MG63 (cell line): ENCODE measurements around the gene RNLS. TPM values are rescaled to one million over a fixed set of nuclear protein-coding genes. Genes with fewer than 3 reads are reported as not detected.

Experiments used
- DNase-seq: peaks from one replicate; pipeline ENCODE4 v3.0.0-alpha.2; 2020
- H3K27me3 ChIP-seq: fragments of 250-450 bp; sonication (Bioruptor Pico); 2 replicates; pipeline ENCODE4 v1.5.1; 2020; ENCODE audit warnings: mild to moderate bottlenecking, moderate library complexity
- H3K36me3 ChIP-seq: fragments of 250-450 bp; sonication (Bioruptor Pico); 2 replicates; pipeline ENCODE4 v1.5.1; 2020; ENCODE audit warnings: mild to moderate bottlenecking, moderate library complexity
- H3K4me3 ChIP-seq: fragments of 250-450 bp; sonication (Bioruptor Pico); 2 replicates; pipeline ENCODE4 v1.5.1; 2020; ENCODE audit warnings: mild to moderate bottlenecking, moderate library complexity
- H3K9me3 ChIP-seq: fragments of 250-450 bp; sonication (Bioruptor Pico); 2 replicates; pipeline ENCODE4 v1.5.1; 2020; ENCODE audit warnings: mild to moderate bottlenecking, moderate library complexity
- total RNA-seq: library from RNA; depleted of rRNA; stranded (reverse); fragments of >200 nt; shearing (Covaris generic); gene quantifications from 2 replicates; pipeline ENCODE4 v1.2.3, GENCODE V29; 2014; ENCODE audit warnings: low replicate concordance

RNLS gene
- total RNA-seq, 1 experiment from 2014 or later = 14.8 TPM

DNA sequence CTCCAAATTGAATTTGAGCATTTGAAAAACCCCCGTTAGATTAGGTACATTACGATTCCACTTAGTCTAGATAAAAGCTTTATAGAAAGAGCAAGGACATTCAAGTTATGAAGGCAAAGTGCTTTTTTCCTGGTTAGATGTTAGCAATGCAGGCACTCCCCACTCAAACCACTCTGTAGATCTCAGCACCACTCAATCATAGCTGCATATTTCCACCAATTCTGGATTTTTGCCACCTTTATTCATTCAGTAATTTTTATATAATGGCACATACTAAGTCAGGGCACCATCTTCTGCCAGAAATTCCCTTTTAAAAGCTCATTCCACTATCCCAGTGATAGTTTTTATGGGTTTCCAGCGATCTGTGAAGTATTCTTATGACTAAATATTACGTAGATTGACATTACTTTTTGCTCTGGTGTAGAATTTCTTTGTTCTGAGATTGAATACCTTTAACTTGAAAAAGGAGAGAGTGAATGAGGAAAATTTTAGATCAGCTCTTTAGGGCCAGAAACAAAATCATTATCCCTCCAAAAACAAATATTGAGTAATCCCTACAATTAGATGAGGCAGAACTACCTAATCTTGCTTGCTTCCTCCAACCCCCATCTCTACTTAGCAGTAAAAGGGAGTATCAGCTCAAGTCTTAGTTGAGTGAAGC lies 51.6 kb downstream of the RNLS start:
- Histone ChIP-seq H3K9me3 (no peaks in the 10 kb centered on the region), H3K36me3 (no peaks in the 10 kb centered on the region), H3K27me3 (no peaks in the 10 kb centered on the region), H3K4me3 (no peak overlapping the region)
- DNase-seq = no peak

DNA sequence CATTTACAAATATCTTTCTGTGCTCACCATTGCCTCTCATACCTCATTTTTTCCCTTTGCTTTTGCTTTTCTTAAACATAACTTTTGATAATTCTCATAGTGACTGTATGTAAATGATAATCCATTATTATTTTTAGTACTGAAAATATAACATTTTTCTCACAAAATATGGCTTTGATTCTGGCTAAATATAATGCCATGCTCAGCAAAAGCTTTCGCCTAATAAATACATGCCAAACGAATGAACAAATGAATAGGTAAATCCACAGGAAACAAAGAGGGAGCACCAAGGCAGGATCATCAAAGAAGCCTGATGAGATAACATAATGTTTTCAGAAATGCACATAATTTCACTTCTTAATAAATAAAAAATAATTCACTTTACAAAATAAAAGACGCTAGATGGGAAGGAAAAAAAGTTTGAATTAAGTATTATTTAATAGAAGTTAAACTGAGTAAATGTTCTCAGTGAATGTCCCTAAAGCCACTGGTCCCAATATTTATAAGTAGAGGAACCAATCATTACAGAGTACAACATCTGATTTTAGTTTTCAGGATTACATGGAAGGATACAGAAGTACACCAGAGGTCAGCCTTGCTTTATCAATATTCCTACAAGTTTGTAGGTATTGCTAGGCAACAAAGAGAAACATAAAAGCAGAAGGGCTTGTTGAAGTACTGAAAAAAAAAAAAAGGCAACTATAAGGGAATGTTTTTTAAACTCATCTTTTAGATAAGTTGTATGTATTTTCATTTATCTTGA lies 52.3 kb downstream of the RNLS start:
- Histone ChIP-seq H3K9me3 (no peaks in the 10 kb centered on the region), H3K27me3 (no peaks in the 10 kb centered on the region), H3K36me3 (no peaks in the 10 kb centered on the region), H3K4me3 (no peak overlapping the region)
- no peak for DNase-seq

DNA sequence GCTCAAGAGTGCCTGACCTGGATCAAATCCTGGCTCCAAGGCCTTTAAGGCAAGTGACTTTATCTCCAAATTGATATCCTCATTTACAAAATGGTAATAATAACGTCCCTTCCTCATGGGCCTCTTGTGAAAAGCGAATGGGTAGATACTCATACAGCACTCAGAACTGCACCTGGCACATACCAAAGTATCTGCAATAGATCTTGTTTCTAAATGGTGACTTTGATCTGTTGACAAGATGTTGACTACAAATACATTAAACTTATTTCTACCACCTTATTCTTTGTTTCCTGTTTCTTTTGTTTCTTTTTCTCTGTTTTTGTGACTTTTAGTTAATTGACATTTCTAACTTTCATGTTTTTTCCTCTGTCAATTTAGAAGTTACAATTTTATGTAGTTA lies 53.0 kb downstream of the RNLS start:
- Histone ChIP-seq H3K27me3 (no peaks in the 10 kb centered on the region), H3K9me3 (no peaks in the 10 kb centered on the region), H3K4me3 (no peak overlapping the region), H3K36me3 (no peaks in the 10 kb centered on the region)
- DNase-seq = no peak

- no peaks in the 10 kb centered on the region for H3K9me3 ChIP-seq
- no peaks in the 10 kb centered on the region for H3K36me3 ChIP-seq
- H3K27me3 ChIP-seq = no peaks in the 10 kb centered on the region
- DNase-seq = no peak
- H3K4me3 ChIP-seq = no peak overlapping the region
Observed at GRCh38 chr10:88528806-88529570, 54.1 kb downstream of the RNLS start.

DNA sequence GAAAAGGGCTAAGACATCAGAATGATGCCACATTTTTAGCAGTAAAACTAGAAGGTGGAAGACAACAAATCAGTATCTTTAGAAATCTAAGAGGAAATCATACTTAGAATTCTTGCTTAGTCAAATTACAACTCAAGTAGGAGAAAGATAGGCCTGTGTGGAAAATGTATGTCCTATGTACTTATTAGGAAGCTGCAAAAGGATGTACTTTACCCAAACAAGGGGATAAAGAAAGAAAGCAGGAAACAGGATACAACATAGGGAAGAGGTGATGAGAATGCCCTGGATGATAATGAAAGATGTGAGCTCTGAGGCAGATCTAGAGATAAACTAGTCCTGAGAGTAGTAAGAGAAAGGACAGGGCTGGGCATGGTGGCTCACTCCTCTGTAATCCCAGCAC lies 54.9 kb downstream of the RNLS start:
- Histone ChIP-seq H3K4me3 (no peak overlapping the region), H3K27me3 (no peaks in the 10 kb centered on the region), H3K36me3 (no peaks in the 10 kb centered on the region), H3K9me3 (no peaks in the 10 kb centered on the region)
- no peak for DNase-seq

DNA sequence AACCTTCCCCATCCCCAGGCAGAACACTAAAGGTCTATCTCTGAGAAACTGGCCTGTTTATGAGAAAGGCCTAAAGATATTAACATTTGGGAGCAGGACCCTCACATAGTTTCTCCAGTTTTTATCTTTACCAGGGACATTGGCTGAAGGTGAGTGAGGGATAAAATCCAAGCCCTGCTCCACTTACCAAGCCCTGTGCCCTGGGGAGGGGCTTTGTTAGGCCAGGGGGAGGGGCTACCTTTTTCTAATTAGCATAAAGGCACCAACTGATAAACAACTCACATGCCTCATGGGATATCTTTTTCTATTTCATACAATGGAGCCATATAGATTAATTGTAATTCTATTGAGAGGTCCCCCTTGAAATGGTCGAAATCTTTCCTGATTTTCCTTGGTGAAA lies 55.9 kb downstream of the RNLS start:
- H3K4me3 ChIP-seq = no peak overlapping the region
- no peaks in the 10 kb centered on the region for H3K27me3 ChIP-seq
- DNase-seq = no peak
- H3K36me3 ChIP-seq = no peaks in the 10 kb centered on the region
- H3K9me3 ChIP-seq = no peaks in the 10 kb centered on the region

- H3K4me3 ChIP-seq = no peak overlapping the region
- peak; percentile 0 for DNase-seq
- H3K27me3 ChIP-seq = no peaks in the 10 kb centered on the region
- H3K36me3 ChIP-seq = no peaks in the 10 kb centered on the region
- H3K9me3 ChIP-seq = no peaks in the 10 kb centered on the region
Observed at GRCh38 chr10:88526501-88527105, 56.5 kb downstream of the RNLS start.

DNA sequence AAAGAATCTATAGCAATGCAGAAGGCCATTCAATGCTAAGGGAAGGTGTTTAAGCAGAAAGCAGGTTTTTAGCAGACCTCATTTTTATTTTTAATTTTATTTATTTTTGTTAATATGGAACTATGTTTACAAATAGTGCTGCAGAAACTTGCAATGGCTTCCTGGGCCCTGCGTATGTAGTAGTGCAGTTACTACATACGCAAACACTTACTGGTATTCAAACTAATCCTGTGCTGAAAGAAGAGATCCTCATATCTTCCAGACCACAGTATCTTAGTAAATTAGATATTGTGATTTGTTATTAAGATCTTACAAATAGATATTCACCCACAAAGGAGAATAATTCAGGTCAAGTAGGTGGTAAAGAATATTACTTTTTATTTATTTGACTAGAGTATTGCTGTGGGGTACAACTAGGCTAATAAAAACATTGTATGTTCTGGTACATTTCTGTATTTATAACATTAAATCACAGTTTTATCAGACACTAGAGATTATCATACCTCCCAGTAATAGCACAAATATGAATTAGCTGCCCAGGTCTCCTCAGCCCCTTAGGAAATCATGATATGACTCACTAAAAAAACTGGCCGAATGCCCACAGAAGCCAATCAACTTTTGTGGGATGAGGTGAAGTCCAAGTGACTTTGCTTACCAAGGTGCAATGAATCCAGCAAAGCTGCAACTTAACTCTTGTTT lies 57.6 kb downstream of the RNLS start:
- Histone ChIP-seq H3K27me3 (no peaks in the 10 kb centered on the region), H3K9me3 (no peaks in the 10 kb centered on the region), H3K36me3 (no peaks in the 10 kb centered on the region), H3K4me3 (no peak overlapping the region)
- peak; percentile 56 for DNase-seq

- DNase-seq = no peak
- no peak overlapping the region for H3K4me3 ChIP-seq
- H3K36me3 ChIP-seq = no peaks in the 10 kb centered on the region
- no peaks in the 10 kb centered on the region for H3K27me3 ChIP-seq
- no peaks in the 10 kb centered on the region for H3K9me3 ChIP-seq
Observed at GRCh38 chr10:88523739-88524400, 59.2 kb downstream of the RNLS start.

- H3K9me3 ChIP-seq = no peaks in the 10 kb centered on the region
- H3K4me3 ChIP-seq = no peak overlapping the region
- H3K36me3 ChIP-seq = no peaks in the 10 kb centered on the region
- no peaks in the 10 kb centered on the region for H3K27me3 ChIP-seq
- DNase-seq = no peak
Observed at GRCh38 chr10:88522715-88523114, 60.4 kb downstream of the RNLS start.

DNA sequence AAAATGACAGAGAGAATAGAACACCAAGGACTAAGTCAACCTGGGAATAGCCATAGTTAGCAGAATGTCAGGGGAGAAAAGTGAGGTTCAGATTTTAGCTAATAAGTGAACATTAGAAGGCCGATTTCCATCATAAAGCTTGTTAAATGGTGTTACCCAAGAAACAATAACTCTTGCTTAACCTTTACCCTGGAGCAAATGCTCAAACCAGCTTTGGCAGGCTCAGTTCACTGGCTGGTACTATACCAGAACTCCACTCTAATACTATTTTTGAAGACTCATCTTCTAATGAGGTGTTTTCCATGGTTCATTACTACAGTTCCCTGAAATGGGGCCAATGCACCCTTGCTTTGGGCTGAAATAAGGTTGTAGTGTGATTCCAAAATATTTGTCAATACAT lies 61.3 kb downstream of the RNLS start:
- no peaks in the 10 kb centered on the region for H3K9me3 ChIP-seq
- no peaks in the 10 kb centered on the region for H3K36me3 ChIP-seq
- no peak overlapping the region for H3K4me3 ChIP-seq
- DNase-seq = no peak
- H3K27me3 ChIP-seq = no peaks in the 10 kb centered on the region

DNA sequence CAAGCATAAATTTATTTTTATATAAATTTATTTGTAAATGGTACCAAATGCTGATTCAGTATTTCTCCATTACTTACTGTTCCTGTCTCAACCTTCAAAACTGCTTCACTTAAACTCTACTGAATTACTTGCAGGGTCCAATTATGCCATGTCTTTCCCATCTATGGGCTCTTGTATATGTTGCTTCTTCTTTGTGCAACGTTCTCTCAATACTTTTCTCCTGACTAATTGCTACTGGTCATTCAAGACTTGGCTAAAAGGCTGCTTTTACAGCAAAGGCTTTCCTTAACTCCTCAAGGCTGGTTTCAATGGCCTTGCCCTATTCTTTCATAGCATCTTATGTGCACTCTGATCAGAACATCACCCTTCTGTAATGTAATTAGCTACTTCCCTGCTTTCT lies 67.9 kb downstream of the RNLS start:
- Histone ChIP-seq H3K36me3 (no peaks in the 10 kb centered on the region), H3K9me3 (no peaks in the 10 kb centered on the region), H3K27me3 (no peaks in the 10 kb centered on the region), H3K4me3 (no peak overlapping the region)
- DNase-seq = no peak

DNA sequence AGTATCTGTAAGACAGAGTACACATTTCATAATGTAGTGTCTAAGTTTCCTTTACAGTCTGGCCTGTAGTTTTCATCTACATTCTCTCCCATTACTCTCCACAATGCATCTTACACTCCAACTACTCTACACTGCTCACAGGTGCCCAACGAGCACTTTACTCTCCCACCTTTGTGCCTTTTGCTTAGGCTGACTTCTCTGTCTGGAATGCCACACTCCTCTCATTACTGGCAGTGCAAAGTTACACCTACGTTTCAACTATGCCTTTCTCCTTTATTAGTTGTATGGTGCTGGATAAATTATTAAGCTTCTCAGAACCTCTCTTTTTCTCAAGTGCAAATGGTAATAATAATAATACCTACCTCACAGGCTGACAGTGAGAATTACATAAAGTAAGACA lies 70.5 kb downstream of the RNLS start:
- Histone ChIP-seq H3K36me3 (no peaks in the 10 kb centered on the region), H3K27me3 (no peaks in the 10 kb centered on the region), H3K9me3 (no peaks in the 10 kb centered on the region), H3K4me3 (no peak overlapping the region)
- DNase-seq = no peak

DNA sequence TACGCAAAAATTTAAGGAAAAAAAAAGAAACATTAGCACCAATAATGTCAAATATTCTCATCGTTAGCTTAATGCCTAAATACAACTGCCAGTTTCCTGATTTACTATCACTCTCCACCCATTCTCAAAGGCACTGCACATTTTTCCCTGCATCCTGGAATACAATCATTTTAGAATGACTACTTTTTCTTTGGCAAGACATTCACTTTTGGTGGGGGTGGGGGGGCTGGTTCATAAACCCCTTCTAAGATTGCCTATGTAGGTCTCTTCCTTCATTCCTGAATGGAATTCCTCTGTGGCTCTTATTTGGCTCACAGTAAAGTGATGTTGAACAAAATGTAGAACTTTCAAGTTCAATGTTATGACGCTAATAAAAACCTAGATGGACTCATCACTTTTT lies 74.3 kb downstream of the RNLS start:
- no peak overlapping the region for H3K4me3 ChIP-seq
- no peaks in the 10 kb centered on the region for H3K9me3 ChIP-seq
- no peaks in the 10 kb centered on the region for H3K36me3 ChIP-seq
- H3K27me3 ChIP-seq = no peaks in the 10 kb centered on the region
- no peak for DNase-seq

DNA sequence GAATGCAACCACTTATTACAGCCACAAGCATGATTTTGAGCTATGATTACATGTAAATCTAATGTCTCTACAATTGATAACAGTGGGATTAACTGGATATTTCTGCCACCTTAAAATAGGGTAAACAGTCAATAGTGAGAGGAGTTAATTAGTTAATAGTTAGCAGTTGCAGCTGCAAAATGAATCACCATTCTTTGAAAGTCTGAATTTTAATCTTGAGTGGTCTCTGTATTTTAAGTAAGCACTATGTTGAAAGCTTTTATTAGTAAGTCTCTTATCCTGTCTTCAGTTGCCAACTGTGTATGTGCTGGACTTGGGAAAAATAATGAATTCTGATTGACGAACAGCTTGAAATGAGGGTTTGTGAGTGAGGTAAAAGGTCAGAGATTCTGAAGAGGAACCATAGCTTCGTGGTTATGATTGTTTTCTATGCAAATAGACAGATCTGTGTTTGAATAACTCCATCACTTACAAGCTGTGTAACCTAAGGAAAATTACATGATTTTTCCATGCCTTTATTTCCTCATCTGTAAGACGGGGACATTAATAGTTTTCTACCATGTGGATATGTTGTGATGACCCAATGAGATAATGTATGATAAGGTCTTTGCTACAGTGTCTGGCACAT lies 75.2 kb downstream of the RNLS start:
- Histone ChIP-seq H3K9me3 (no peaks in the 10 kb centered on the region), H3K27me3 (no peaks in the 10 kb centered on the region), H3K4me3 (no peak overlapping the region), H3K36me3 (no peaks in the 10 kb centered on the region)
- DNase-seq = no peak

- no peak for DNase-seq
- no peak overlapping the region for H3K4me3 ChIP-seq
- no peaks in the 10 kb centered on the region for H3K9me3 ChIP-seq
- H3K27me3 ChIP-seq = no peaks in the 10 kb centered on the region
- H3K36me3 ChIP-seq = no peaks in the 10 kb centered on the region
Observed at GRCh38 chr10:88507404-88507803, 75.7 kb downstream of the RNLS start.
